HepG2 (cell line): Measurements from ENCODE around the gene TNFRSF9. TPM values are rescaled to one million over a fixed set of nuclear protein-coding genes. Genes with fewer than 3 reads are reported as not detected.
A peak's percentile ranks its signal among the peaks of the same experiment; 100 is the strongest.

Experiments
- AKAP8 ChIP-seq: sonication (generic); formaldehyde crosslinking; IDR thresholded peaks from 2 replicates; pipeline ENCODE4 v1.5.1; 2020; ENCODE audit warnings: mild to moderate bottlenecking, missing genetic modification reagents
- DNMT3B ChIP-seq: conservative IDR thresholded peaks from 2 replicates; pipeline ENCODE4 v1.6.1; 2016; ENCODE audit warnings: missing biosample characterization, control low read depth
- HOXD1 ChIP-seq: sonication (generic); formaldehyde crosslinking; IDR thresholded peaks from 2 replicates; pipeline ENCODE4 v1.5.0; 2020; ENCODE audit warnings: missing genetic modification reagents
- ISX ChIP-seq: sonication (generic); formaldehyde crosslinking; conservative IDR thresholded peaks from 2 replicates; pipeline ENCODE4 v1.5.0; 2020; ENCODE audit warnings: missing genetic modification reagents
- NCOR1 ChIP-seq: fragments of 200-600 bp; sonication (generic); IDR thresholded peaks from 2 replicates; pipeline ENCODE4 v1.7.0; 2017; ENCODE audit warnings: antibody characterized with exemption, low read length, borderline replicate concordance
- POLR2G ChIP-seq: fragments of 200-400 bp; formaldehyde crosslinking; IDR thresholded peaks from 2 replicates; pipeline ENCODE4 v1.6.1; 2018; ENCODE audit warnings: mild to moderate bottlenecking, low read depth, low read length, moderate library complexity
- RORA ChIP-seq: sonication (generic); formaldehyde crosslinking; IDR thresholded peaks from 2 replicates; pipeline ENCODE4 v1.5.0; 2020; ENCODE audit warnings: mild to moderate bottlenecking, missing genetic modification reagents, moderate library complexity
- SRY ChIP-seq: sonication (generic); formaldehyde crosslinking; IDR thresholded peaks from 2 replicates; pipeline ENCODE4 v1.8.0; 2022; ENCODE audit warnings: mild to moderate bottlenecking, missing genetic modification reagents
- STAT5B ChIP-seq: sonication (generic); formaldehyde crosslinking; IDR thresholded peaks from 2 replicates; pipeline ENCODE4 v1.4.0; 2020; ENCODE audit warnings: missing genetic modification reagents
- TEF ChIP-seq: sonication (generic); formaldehyde crosslinking; IDR thresholded peaks from 2 replicates; pipeline ENCODE4 v1.5.0; 2020; ENCODE audit warnings: missing genetic modification reagents
- YEATS2 ChIP-seq: sonication (generic); formaldehyde crosslinking; IDR thresholded peaks from 2 replicates; pipeline ENCODE4 v1.4.0; 2020; ENCODE audit warnings: missing genetic modification reagents, borderline replicate concordance
- ZBTB34 ChIP-seq: sonication (generic); formaldehyde crosslinking; IDR thresholded peaks from 2 replicates; pipeline ENCODE4 v1.8.0; 2022; ENCODE audit warnings: mild to moderate bottlenecking, missing genetic modification reagents
- ZFP37 ChIP-seq: sonication (generic); formaldehyde crosslinking; IDR thresholded peaks from 2 replicates; pipeline ENCODE4 v1.4.0; 2020; ENCODE audit warnings: missing genetic modification reagents, borderline replicate concordance
- ZFP41 ChIP-seq: sonication (generic); formaldehyde crosslinking; IDR thresholded peaks from 2 replicates; pipeline ENCODE4 v1.4.0; 2020; ENCODE audit warnings: mild to moderate bottlenecking, missing genetic modification reagents, borderline replicate concordance
- ZNF12 ChIP-seq: sonication (generic); formaldehyde crosslinking; IDR thresholded peaks from 2 replicates; pipeline ENCODE4 v1.5.0; 2020; ENCODE audit warnings: missing genetic modification reagents
- ZNF205 ChIP-seq: IDR thresholded peaks from 2 replicates; pipeline ENCODE4 v1.6.1; 2018; ENCODE audit warnings: missing biosample characterization, missing genetic modification reagents
- ZNF33A ChIP-seq: sonication (generic); formaldehyde crosslinking; IDR thresholded peaks from 2 replicates; pipeline ENCODE4 v1.5.1; 2020; ENCODE audit warnings: missing genetic modification reagents, mild to moderate bottlenecking, moderate library complexity, borderline replicate concordance
- ZNF431 ChIP-seq: sonication (generic); formaldehyde crosslinking; IDR thresholded peaks from 2 replicates; pipeline ENCODE4 v1.9.0; 2022; ENCODE audit warnings: missing genetic modification reagents, low read depth, mild to moderate bottlenecking, borderline replicate concordance
- ZNF530 ChIP-seq: sonication (generic); formaldehyde crosslinking; IDR thresholded peaks from 2 replicates; pipeline ENCODE4 v1.5.0; 2020; ENCODE audit warnings: low read depth, mild to moderate bottlenecking, missing genetic modification reagents
- ZNF589 ChIP-seq: sonication (generic); formaldehyde crosslinking; conservative IDR thresholded peaks from 2 replicates; pipeline ENCODE4 v1.8.0; 2022; ENCODE audit warnings: mild to moderate bottlenecking, moderate library complexity, missing genetic modification reagents
- ZNF766 ChIP-seq: sonication (generic); formaldehyde crosslinking; IDR thresholded peaks from 2 replicates; pipeline ENCODE4 v1.5.0; 2020; ENCODE audit warnings: missing genetic modification reagents, borderline replicate concordance
- ZNF768 ChIP-seq: sonication (generic); formaldehyde crosslinking; IDR thresholded peaks from 2 replicates; pipeline ENCODE4 v1.4.0; 2020; ENCODE audit warnings: missing genetic modification reagents
- ZNF878 ChIP-seq: sonication (generic); formaldehyde crosslinking; IDR thresholded peaks from 2 replicates; pipeline ENCODE4 v1.8.1; 2023; ENCODE audit warnings: mild to moderate bottlenecking, missing genetic modification reagents, moderate library complexity
- polyA plus RNA-seq, 8 experiments: library from polyadenylated mRNA; depleted of rRNA in 3 of 8; stranded (reverse) in 7 of 8; unstranded in 1 of 8; fragments of >200 nt; fragmentation: Illumina TruSeq in 4 of 8; extraction: Trizol in 4 of 8; gene quantifications; 2 replicates each; pipeline versions ENCODE4 v1.2.1 to v1.2.3, GENCODE V29; 2011 to 2016; ENCODE audit warnings: low read depth in 4 of 8, missing spikeins in 1 of 8, mixed read lengths in 1 of 8; ENCODE audit not compliant: insufficient read depth in 1 of 8
- total RNA-seq, 5 experiments: library from RNA; depleted of rRNA; stranded (reverse); fragments of >200 nt; fragmentation: Illumina TruSeq; extraction: Trizol; gene quantifications; 2 replicates each; pipeline ENCODE4 v1.2.3, GENCODE V29; 2016; ENCODE audit warnings: low read depth in 1 of 5
- TF ChIP-seq, protein P1 (sequence below): IDR thresholded peaks from 2 replicates; pipeline ENCODE4 v1.6.1; 2016; ENCODE audit warnings: missing compliant biosample characterization, missing genetic modification reagents, borderline replicate concordance
- TF ChIP-seq, protein P2 (sequence below): IDR thresholded peaks from 2 replicates; pipeline ENCODE4 v1.6.1; 2016

The TNFRSF9 gene
- total and polyA plus RNA-seq, 2 of the 13 experiments (the other 11 are each of a cell fraction or from before 2014, with no cell fraction given): 0.07 TPM; not detected in 1

- TF ChIP-seq, protein P1, sequence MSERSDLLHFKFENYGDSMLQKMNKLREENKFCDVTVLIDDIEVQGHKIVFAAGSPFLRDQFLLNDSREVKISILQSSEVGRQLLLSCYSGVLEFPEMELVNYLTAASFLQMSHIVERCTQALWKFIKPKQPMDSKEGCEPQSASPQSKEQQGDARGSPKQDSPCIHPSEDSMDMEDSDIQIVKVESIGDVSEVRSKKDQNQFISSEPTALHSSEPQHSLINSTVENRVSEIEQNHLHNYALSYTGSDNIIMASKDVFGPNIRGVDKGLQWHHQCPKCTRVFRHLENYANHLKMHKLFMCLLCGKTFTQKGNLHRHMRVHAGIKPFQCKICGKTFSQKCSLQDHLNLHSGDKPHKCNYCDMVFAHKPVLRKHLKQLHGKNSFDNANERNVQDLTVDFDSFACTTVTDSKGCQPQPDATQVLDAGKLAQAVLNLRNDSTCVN: peak; percentile 50; the same call in 1 of the 2 replicates
- TF ChIP-seq ZNF768 (CRISPR knock-in tag) (peak; percentile 90), ZNF530 (CRISPR knock-in tag) (no peak), HOXD1 (CRISPR knock-in tag) (0 out of 2 replicates have a peak, but pooled peaks have one; percentile 12), STAT5B (CRISPR knock-in tag) (no peak), NCOR1 (no peak; the same call in 1 of the 2 replicates), ZFP41 (CRISPR knock-in tag) (0 out of 2 replicates have a peak, but pooled peaks have one; percentile 25), DNMT3B (CRISPR knock-in tag) (peak; percentile 71; the same call in 1 of the 2 replicates), ZNF431 (CRISPR knock-in tag) (peak; percentile 55; the same call in 1 of the 2 replicates), RORA (CRISPR knock-in tag) (no peak), YEATS2 (CRISPR knock-in tag) (peak; percentile 96), ZNF205 (CRISPR knock-in tag) (no peak), AKAP8 (peak; percentile 89), ZNF766 (CRISPR knock-in tag) (0 out of 2 replicates have a peak, but pooled peaks have one; percentile 75), ZFP37 (no peak), ZNF33A (CRISPR knock-in tag) (0 out of 2 replicates have a peak, but pooled peaks have one; percentile 57), ZNF589 (CRISPR knock-in tag) (0 out of 2 replicates have a peak, but pooled peaks have one; percentile 19), ZNF12 (CRISPR knock-in tag) (0 out of 2 replicates have a peak, but pooled peaks have one; percentile 45), ISX (CRISPR knock-in tag) (no peak; the same call in none of the 2 replicates), ZNF878 (CRISPR knock-in tag) (no peak), SRY (CRISPR knock-in tag) (peak; percentile 81; the same call in 1 of the 2 replicates), TEF (CRISPR knock-in tag) (no peak; the same call in 1 of the 2 replicates), ZBTB34 (peak; percentile 57; the same call in 1 of the 2 replicates), POLR2G (peak; percentile 92)
- TF ChIP-seq, protein P2, sequence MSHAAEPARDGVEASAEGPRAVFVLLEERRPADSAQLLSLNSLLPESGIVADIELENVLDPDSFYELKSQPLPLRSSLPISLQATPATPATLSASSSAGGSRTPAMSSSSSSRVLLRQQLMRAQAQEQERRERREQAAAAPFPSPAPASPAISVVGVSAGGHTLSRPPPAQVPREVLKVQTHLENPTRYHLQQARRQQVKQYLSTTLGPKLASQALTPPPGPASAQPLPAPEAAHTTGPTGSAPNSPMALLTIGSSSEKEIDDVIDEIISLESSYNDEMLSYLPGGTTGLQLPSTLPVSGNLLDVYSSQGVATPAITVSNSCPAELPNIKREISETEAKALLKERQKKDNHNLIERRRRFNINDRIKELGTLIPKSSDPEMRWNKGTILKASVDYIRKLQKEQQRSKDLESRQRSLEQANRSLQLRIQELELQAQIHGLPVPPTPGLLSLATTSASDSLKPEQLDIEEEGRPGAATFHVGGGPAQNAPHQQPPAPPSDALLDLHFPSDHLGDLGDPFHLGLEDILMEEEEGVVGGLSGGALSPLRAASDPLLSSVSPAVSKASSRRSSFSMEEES (CRISPR knock-in tag): no peak; the same call in 1 of the 2 replicates
These were observed 20.8 kb upstream of the TNFRSF9 start, which contains the start of gene PARK7 (continued) for GRCh38 chr1:7961216-7962013.
